ENCODE results near the gene HFM1.

GRCh38 chr1:91381844-91382243, 22.8 kb downstream of the HFM1 start:
- TF ChIP-seq CTCF (IDR thresholded peaks at IDR 0.05) (no peak), POLR2A (IDR thresholded peaks at IDR 0.05) (no peak)
